AG04449 (cell line): ENCODE data around the gene DCUN1D4.

ENCODE experiments used
- CTCF ChIA-PET: fragments of 350-600 bp; formaldehyde crosslinking; extraction: SDS; loops from one replicate; lab custom pipeline; 2021; ENCODE audit warnings: antibody characterized with exemption; lab: Yijun Ruan, JAX
- POLR2A ChIA-PET: fragments of 400-600, 350-600 bp; formaldehyde crosslinking; extraction: SDS; loops from one replicate; lab custom pipeline; 2020; ENCODE audit warnings: antibody characterized with exemption, inconsistent platforms; lab: Yijun Ruan, JAX
- DNase-seq: peaks from one replicate; pipeline ENCODE4 v3.0.0-alpha.2; 2010; ENCODE audit warnings: low read depth, low spot score
- H3K4me3 ChIP-seq: 2 replicates; pipeline ENCODE4 v1.5.1; 2011; ENCODE audit warnings: low read depth, mild to moderate bottlenecking, control low read depth, low read length
- CTCF ChIP-seq: IDR thresholded peaks from one replicate; pipeline ENCODE4 v1.5.1; 2011; ENCODE audit warnings: mild to moderate bottlenecking, moderate library complexity, low read length, control low read depth, inconsistent platforms; ENCODE audit not compliant: insufficient read depth; ENCODE audit errors: missing control alignments

The DCUN1D4 gene

GRCh38 chr4:51894059-51894645, 51.2 kb downstream of the DCUN1D4 start:
- no peak overlapping the region for H3K4me3 ChIP-seq
- POLR2A ChIA-PET, result no interaction called here
- no peak for TF ChIP-seq CTCF
- CTCF ChIA-PET, result interaction anchor here (0.7 to 5.0 kb wide), 5 partner anchors 10 to 134 kb away, joined by 3 to 60 read pairs (median 47); no protein-coding TSS in a partner anchor
- no peak for DNase-seq

GRCh38 chr4:51895158-51895557, 52.2 kb downstream of the DCUN1D4 start:
- TF ChIP-seq CTCF, result no peak
- ChIA-PET POLR2A (interaction anchor here (0.5 kb wide), 1 partner anchor 10 kb away, joined by 3 read pairs; no protein-coding TSS in a partner anchor), CTCF (interaction anchor here (0.9 to 5.0 kb wide), 22 partner anchors 8 to 149 kb away, joined by 3 to 60 read pairs (median 10); partner anchors contain the start of gene LRRC66)
- H3K4me3 ChIP-seq, result no peak overlapping the region
- DNase-seq, result no peak

- CTCF ChIA-PET, result interaction anchor here (0.6 to 5.0 kb wide), 31 partner anchors 9 to 148 kb away, joined by 3 to 60 read pairs (median 6); partner anchors contain the start of gene LRRC66
- no peak overlapping the region for H3K4me3 ChIP-seq
- POLR2A ChIA-PET, result interaction anchor here (0.5 kb wide), 1 partner anchor 9 kb away, joined by 3 read pairs; no protein-coding TSS in a partner anchor
- TF ChIP-seq CTCF, result peak; percentile 82
- peak; percentile 3 for DNase-seq
Observed at GRCh38 chr4:51895816-51896408, 53.0 kb downstream of the DCUN1D4 start.

- H3K4me3 ChIP-seq, result no peak overlapping the region
- POLR2A ChIA-PET, result no interaction called here
- TF ChIP-seq CTCF, result no peak
- DNase-seq, result no peak
- CTCF ChIA-PET, result no interaction called here
Observed at GRCh38 chr4:51901363-51901762, 58.4 kb downstream of the DCUN1D4 start.

- no peak for DNase-seq
- CTCF ChIA-PET, result interaction anchor here (1.3 to 4.7 kb wide), 4 partner anchors 10 to 119 kb away, joined by 3 to 60 read pairs (median 9); no protein-coding TSS in a partner anchor
- POLR2A ChIA-PET, result no interaction called here
Observed at GRCh38 chr4:51906167-51906958, 63.4 kb downstream of the DCUN1D4 start.

More at GRCh38 chr4:51906167-51906958, 63.4 kb downstream of the DCUN1D4 start:
- H3K4me3 ChIP-seq, result no peak overlapping the region
- TF ChIP-seq CTCF, result no peak
